Left lung (tissue), 10 donors: ENCODE results near the gene PHF23. TPM values are rescaled to one million over a fixed set of nuclear protein-coding genes. Genes with fewer than 3 reads are reported as not detected.
A peak's percentile ranks its signal among the peaks of the same experiment; 100 is the strongest.

Experiments
- ATAC-seq: fragments of 200-7000 bp; cut with Tn5 transposase; one replicate; pipeline ENCODE4 v1.9.1; 2020; ENCODE audit warnings: moderate library complexity
- DNase-seq, 4 donors: peaks; one replicate each; pipeline ENCODE4 v3.0.0-alpha.2; 2013 to 2020
- H3K27ac ChIP-seq, 2 donors: fragments of 200-600 bp; sonication (generic) in 1 of 2; one replicate each; pipeline versions ENCODE4 v1.5.0 to v1.8.0; 2020 to 2021
- H3K27me3 ChIP-seq, 2 donors: fragments of 200-600 bp; sonication (generic) in 1 of 2; one replicate each; pipeline versions ENCODE4 v1.5.0 to v1.8.0; 2020 to 2021
- H3K36me3 ChIP-seq, 2 donors: fragments of 200-600 bp; sonication (generic) in 1 of 2; one replicate each; pipeline versions ENCODE4 v1.5.0 to v1.8.0; 2020 to 2021
- H3K4me1 ChIP-seq, 2 donors: fragments of 200-600 bp; one replicate each; pipeline ENCODE4 v1.8.0; 2021
- H3K4me3 ChIP-seq, 2 donors: fragments of 200-600 bp; sonication (generic) in 1 of 2; one replicate each; pipeline versions ENCODE4 v1.5.0 to v1.8.0; 2020 to 2021; ENCODE audit warnings: mild to moderate bottlenecking in 1 of 2
- H3K9me3 ChIP-seq, 2 donors: fragments of 200-600 bp; sonication (generic) in 1 of 2; one replicate each; pipeline versions ENCODE4 v1.5.0 to v1.8.0; 2020 to 2021
- intact Hi-C, 2 donors: fragments of 100-400 bp; cut with DNase I; formaldehyde crosslinking; loops; one replicate each; pipeline versions ENCODE4 v1.11.2 to v1.14.2; 2022
- polyA plus RNA-seq, 6 donors: library from polyadenylated mRNA; unstranded; fragments of 120-200 nt; gene quantifications; one replicate each; pipeline ENCODE4 v1.2.1, GENCODE V29; 2013; ENCODE audit not compliant: insufficient read length in 6 of 6
- total RNA-seq, 2 donors: library from RNA; stranded (reverse); fragmentation: NEBNext Ultra II Directional; extraction: Animal tissue kit (Norgen Biotek cat#: 25700); gene quantifications; one replicate each; pipeline ENCODE4 v1.2.1, GENCODE V29; 2021
- TF ChIP-seq, protein P1 (sequence below), 2 donors: fragments of 200-600 bp; sonication (generic) in 1 of 2; IDR thresholded peaks; one replicate each; pipeline versions ENCODE4 v1.5.0 to v1.8.0; 2021; ENCODE audit warnings: antibody characterized with exemption in 2 of 2
- donor health status: DM: no; HTN: yes; CAD: no.
- donor health status: DM: no; HTN: no; CAD: no.

Gene PHF23
- total and polyA plus RNA-seq, 8 donors, result 31.1 to 51.2 (median 44.5) TPM

DNA sequence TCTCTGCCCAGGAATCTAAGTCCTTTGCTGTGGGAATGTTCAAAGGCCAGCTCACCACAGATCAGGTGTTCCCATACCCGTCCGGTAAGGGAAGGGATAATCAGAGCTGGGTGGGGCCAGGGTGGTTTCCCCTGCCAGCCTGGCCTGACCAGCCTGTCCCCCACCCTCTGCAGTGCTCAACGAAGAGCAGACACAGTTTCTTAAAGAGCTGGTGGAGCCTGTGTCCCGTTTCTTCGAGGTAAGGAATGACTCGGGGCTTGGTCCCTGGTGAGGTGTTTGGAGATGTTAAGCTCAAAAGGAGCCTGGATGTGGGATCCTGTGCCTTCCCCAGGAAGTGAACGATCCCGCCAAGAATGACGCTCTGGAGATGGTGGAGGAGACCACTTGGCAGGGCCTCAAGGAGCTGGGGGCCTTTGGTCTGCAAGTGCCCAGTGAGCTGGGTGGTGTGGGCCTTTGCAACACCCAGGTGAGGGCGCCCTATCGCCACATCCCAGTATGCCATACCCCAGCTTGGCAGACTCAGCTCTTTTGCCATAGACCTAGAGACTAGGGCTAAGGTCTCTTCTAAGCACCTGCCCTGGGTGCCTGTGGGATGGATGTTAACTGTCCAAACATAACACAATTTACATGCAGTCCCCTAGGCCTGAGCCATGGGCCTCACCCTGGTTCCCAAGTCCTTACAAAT, 18.5 kb downstream of the PHF23 start:
- TF ChIP-seq, protein P1, sequence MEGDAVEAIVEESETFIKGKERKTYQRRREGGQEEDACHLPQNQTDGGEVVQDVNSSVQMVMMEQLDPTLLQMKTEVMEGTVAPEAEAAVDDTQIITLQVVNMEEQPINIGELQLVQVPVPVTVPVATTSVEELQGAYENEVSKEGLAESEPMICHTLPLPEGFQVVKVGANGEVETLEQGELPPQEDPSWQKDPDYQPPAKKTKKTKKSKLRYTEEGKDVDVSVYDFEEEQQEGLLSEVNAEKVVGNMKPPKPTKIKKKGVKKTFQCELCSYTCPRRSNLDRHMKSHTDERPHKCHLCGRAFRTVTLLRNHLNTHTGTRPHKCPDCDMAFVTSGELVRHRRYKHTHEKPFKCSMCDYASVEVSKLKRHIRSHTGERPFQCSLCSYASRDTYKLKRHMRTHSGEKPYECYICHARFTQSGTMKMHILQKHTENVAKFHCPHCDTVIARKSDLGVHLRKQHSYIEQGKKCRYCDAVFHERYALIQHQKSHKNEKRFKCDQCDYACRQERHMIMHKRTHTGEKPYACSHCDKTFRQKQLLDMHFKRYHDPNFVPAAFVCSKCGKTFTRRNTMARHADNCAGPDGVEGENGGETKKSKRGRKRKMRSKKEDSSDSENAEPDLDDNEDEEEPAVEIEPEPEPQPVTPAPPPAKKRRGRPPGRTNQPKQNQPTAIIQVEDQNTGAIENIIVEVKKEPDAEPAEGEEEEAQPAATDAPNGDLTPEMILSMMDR (IDR thresholded peaks at IDR 0.05), result peak; percentile 22 to 34
- Histone ChIP-seq H3K27ac (peak overlapping the region; percentile 88 to 98), H3K9me3 (no peaks in the 10 kb centered on the region), H3K27me3 (no peaks in the 10 kb centered on the region), H3K4me3 (peak overlapping the region; percentile 65 to 87), H3K4me1 (peaks cover 16 to 52% of the 10 kb centered on the region in 2 donors), H3K36me3 (peaks cover 0 to 51% of the 10 kb centered on the region in 2 donors)
- DNase-seq, result peak in 2 of 4 donors; percentile 48 to 59
- ATAC-seq, result peak; percentile 45
- intact Hi-C loops, result no loop called here

DNA sequence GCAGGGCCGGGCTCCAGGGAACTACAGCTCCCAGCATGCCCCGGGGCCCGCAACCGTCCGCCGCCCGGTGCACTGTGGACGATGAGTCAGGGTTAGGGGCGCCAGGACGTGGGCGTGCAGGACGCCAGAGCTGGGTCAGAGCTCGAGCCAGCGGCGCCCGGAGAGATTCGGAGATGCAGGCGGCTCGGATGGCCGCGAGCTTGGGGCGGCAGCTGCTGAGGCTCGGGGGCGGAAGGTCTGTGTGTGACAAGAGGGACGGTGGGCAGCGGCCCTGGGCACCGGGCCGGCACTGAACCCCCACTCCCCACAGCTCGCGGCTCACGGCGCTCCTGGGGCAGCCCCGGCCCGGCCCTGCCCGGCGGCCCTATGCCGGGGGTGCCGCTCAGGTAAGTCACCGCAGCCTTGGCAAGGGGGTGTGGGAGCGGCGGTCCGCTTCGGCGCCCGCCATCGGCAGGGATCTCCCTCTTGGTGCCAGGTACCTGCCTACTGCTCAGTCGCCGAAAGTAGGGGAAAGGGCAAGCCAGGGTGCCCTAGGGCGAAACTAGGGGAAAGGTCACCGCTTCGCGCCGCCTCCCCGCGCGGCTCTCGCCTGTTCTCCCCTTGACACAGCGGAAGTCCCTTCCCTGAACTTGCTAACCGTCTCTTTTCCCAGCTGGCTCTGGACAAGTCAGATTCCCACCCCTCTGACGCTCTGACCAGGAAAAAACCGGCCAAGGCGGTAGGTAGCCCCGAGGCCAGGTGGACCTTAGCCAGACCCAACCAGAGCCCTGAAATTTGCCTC, 19.3 kb downstream of the PHF23 start, which contains the start of the genes ACADVL and DLG4:
Gene ACADVL (plus strand): TSS at position 127 of the 781 bp plus-strand sequence. CDS start 47 bp downstream, at position 174.
Gene DLG4 (minus strand): TSS at position 25 of the 781 bp plus-strand sequence.
- H3K27ac ChIP-seq, result peak within 1 kb of the TSS; percentile 88 to 98
- ATAC-seq (peak; percentile 84), DNase-seq (peak; percentile 81 to 98 (median 92))
- peaks cover 0 to 43% of the 10 kb centered on the region in 2 donors for H3K36me3 ChIP-seq
- no peaks in the 10 kb centered on the region for H3K27me3 ChIP-seq
- intact Hi-C loops, result no loop called here
- TF ChIP-seq, protein P1 (IDR thresholded peaks at IDR 0.05), result no peak
- H3K9me3 ChIP-seq, result no peaks in the 10 kb centered on the region
- H3K4me3 ChIP-seq, result peak within 1 kb of the TSS; percentile 65 to 87
- H3K4me1 ChIP-seq, result peaks cover 22 to 59% of the 10 kb centered on the region in 2 donors

DNA sequence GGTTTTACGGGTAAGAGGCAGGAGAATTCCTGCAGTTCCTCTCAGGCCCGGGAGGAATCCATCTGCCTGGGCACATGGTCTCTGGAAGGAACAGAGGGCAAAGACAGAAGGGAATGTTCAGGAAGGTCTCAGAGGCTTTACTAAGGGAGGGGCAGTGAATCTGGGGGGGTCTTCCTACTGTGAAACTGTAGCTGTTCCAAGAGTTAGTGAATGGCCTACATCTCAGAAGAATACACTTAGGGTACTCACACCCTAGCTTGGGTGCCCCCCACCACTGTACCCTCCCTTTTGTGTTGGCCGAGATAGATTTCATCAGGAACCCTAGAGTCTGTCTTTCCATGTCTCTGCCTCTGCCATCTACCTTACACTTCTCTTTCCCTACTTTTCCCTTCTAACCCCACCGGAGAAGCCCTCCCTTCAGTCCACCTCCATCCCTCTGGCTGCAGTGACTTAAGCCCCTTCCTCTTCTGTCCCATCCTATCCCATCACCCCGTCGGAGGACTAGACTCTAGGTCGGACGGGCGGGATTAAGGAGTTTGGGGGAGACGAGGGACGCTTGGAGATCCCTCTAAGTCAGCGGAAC, 19.9 kb downstream of the PHF23 start:
- H3K4me1 ChIP-seq, result peaks cover 22 to 66% of the 10 kb centered on the region in 2 donors
- H3K27ac ChIP-seq, result peak overlapping the region; percentile 88 to 98
- intact Hi-C loops, result no loop called here

DNA sequence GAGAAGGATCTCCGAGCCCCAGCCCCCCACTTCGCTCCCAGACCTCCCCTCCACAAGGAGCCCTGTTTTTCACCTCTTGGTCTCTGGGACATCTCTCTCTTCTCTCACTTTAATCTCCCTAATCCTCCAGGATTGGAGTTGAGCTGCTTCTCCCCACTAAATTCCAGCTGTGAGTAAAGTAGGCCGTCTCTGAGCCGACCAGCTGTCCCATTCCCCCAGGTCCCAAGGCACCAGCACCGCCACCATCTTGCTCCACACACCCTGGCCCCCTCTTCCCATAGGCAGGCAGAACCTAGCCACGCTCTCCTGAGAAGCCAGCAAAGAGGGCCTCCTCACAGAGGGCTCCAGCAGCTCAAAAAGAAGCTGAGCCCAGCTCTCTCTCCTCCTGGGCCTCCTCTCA, 20.5 kb downstream of the PHF23 start:
- Histone ChIP-seq H3K36me3 (peaks cover 0 to 31% of the 10 kb centered on the region in 2 donors), H3K4me3 (no peak overlapping the region), H3K27ac (peak overlapping the region in 1 of 2 donors; percentile 88), H3K27me3 (no peaks in the 10 kb centered on the region), H3K4me1 (peaks cover 22 to 72% of the 10 kb centered on the region in 2 donors), H3K9me3 (no peaks in the 10 kb centered on the region)
- TF ChIP-seq, protein P1 (IDR thresholded peaks at IDR 0.05), result no peak
- intact Hi-C loops, result no loop called here
- DNase-seq, result no peak
- ATAC-seq, result no peak

More for the DNA sequence above, 19.9 kb downstream of the PHF23 start:
- Histone ChIP-seq H3K4me3 (peak overlapping the region; percentile 65 to 87), H3K27me3 (no peaks in the 10 kb centered on the region), H3K36me3 (peaks cover 0 to 37% of the 10 kb centered on the region in 2 donors), H3K9me3 (no peaks in the 10 kb centered on the region)
- DNase-seq, result no peak
- TF ChIP-seq, protein P1 (IDR thresholded peaks at IDR 0.05), result no peak
- no peak for ATAC-seq
